Prostate gland (tissue), 2 donors: ENCODE results near the gene STAC. TPM values are rescaled to one million over a fixed set of nuclear protein-coding genes. Genes with fewer than 3 reads are reported as not detected.
"Not testable (repeated sequence)": the region's sequence is repeated elsewhere in the genome, so short reads cannot be mapped to it uniquely, and the experiment has no call there.

Source experiments
- DNase-seq: peaks from one replicate; pipeline ENCODE4 v3.0.0-alpha.2; 2019; ENCODE audit warnings: low spot score
- H3K27ac ChIP-seq, 2 donors: fragments of 200-600 bp; sonication (generic); 2 replicates each; pipeline ENCODE4 v1.5.1; 2017 to 2019
- H3K27me3 ChIP-seq: fragments of 200-600 bp; sonication (generic); replicated peaks from 2 replicates; pipeline ENCODE4 v1.5.1; 2019; ENCODE audit not compliant: insufficient read depth
- H3K36me3 ChIP-seq, 2 donors: fragments of 200-600 bp; sonication (generic); 1 replicate in 1 of 2; 2 replicates in 1 of 2; pipeline versions ENCODE4 v1.5.1 to v1.8.1; 2017 to 2019
- H3K4me1 ChIP-seq: fragments of 200-600 bp; sonication (generic); replicated peaks from 2 replicates; pipeline ENCODE4 v1.5.1; 2019
- H3K4me3 ChIP-seq, 2 donors: fragments of 200-600 bp; sonication (generic); 2 replicates each; pipeline ENCODE4 v1.5.1; 2017 to 2019
- H3K9me3 ChIP-seq: fragments of 200-600 bp; sonication (generic); 2 replicates; pipeline ENCODE4 v1.5.1; 2017
- CTCF ChIP-seq, 4 experiments: fragments of 200-600 bp in 2 of 4; fragments of 450-650 bp in 2 of 4; sonication (generic) in 2 of 4; IDR thresholded peaks; 1 replicate in 3 of 4; 2 replicates in 1 of 4; pipeline ENCODE4 v1.5.1; 2016 to 2019; ENCODE audit warnings: antibody characterized with exemption in 4 of 4, mild to moderate bottlenecking in 2 of 4, moderate library complexity in 2 of 4
- POLR2A ChIP-seq: fragments of 450-650 bp; IDR thresholded peaks from one replicate; pipeline ENCODE4 v1.6.1; 2016; ENCODE audit warnings: antibody characterized with exemption, mild to moderate bottlenecking
- POLR2AphosphoS5 ChIP-seq: sonication (generic); formaldehyde crosslinking; IDR thresholded peaks from one replicate; pipeline ENCODE4 v1.6.1; 2017; ENCODE audit warnings: antibody characterized with exemption
- WGBS: methylation state at CpG from one replicate; pipeline ENCODE4 v1.1.5; 2018; 5-methylcytosine and 5-hydroxymethylcytosine counted together
- intact Hi-C: fragments of 100-400 bp; cut with DNase I; formaldehyde crosslinking; loops from one replicate; pipeline ENCODE4 v1.14.2; 2022
- total RNA-seq, 2 donors: library from RNA; depleted of rRNA; stranded (reverse); fragments of >200 nt; gene quantifications; one replicate each; pipeline ENCODE4 v1.1.0, GENCODE V29; 2016

The STAC gene
- total RNA-seq, 2 donors from 2014 or later: 10.6 to 18.4 TPM

GRCh38 chr3:36455406-36455805 is 75.1 kb downstream of the STAC start:
- no peak for DNase-seq
- Histone ChIP-seq H3K4me3 (no peak overlapping the region), H3K27ac (no peak overlapping the region), H3K4me1 (no peaks in the 10 kb centered on the region), H3K9me3 (no peaks in the 10 kb centered on the region), H3K36me3 (no peaks in the 10 kb centered on the region), H3K27me3 (no peaks in the 10 kb centered on the region)
- intact Hi-C loops: no loop called here
- TF ChIP-seq CTCF (IDR thresholded peaks at IDR 0.05): no peak
- TF ChIP-seq POLR2AphosphoS5: no peak
- WGBS: 31% methylated on average over 2 of the region's 2 CpGs

DNA sequence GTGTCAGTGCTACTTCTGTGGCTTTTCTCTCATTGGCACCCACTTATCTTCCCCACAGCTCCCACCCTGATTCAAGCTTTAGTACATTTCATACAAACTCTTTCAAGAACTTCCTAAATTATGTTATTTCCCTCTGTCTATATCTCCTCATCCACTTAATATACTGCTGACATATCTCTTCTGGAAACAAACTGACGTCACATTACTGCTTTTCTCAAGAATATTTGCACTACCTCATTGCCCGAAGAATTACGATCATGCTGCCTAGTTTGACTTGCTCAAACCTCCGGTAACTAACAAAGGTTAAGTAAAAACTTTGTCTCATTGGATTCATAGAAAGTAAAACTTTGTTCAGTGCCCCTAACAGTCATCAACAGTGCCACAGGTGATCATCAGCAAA is 76.5 kb downstream of the STAC start:
- Histone ChIP-seq H3K27ac (no peak overlapping the region), H3K4me1 (no peaks in the 10 kb centered on the region), H3K27me3 (no peaks in the 10 kb centered on the region), H3K9me3 (no peaks in the 10 kb centered on the region), H3K36me3 (no peaks in the 10 kb centered on the region), H3K4me3 (no peak overlapping the region)
- intact Hi-C loops: no loop called here
- DNase-seq: no peak
- TF ChIP-seq POLR2AphosphoS5: no peak
- WGBS: 80% methylated on average over 4 of the region's 4 CpGs

DNA sequence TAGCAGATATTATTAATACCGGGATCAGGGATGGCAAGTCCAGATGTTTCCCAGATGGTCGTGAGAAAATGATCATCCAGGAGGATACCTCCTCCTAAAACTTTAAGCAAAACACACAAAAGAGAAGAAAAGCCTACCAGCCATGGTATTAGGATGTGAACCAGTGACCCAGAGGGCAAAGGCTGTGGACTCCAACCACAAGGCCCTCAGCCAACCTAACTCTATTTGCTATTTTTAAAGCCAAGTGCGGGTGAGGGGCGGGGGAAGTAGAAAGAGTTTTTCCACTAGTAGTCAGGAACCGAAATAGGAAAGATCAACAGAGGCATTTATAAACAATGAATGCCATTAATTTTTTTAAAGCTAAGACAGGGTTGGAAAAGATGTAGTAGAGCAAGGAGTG is 77.4 kb downstream of the STAC start:
- TF ChIP-seq CTCF (IDR thresholded peaks at IDR 0.05) (no peak), POLR2A (no peak), POLR2AphosphoS5 (no peak)
- Histone ChIP-seq H3K27ac (no peak overlapping the region), H3K27me3 (no peaks in the 10 kb centered on the region), H3K4me3 (no peak overlapping the region), H3K4me1 (no peaks in the 10 kb centered on the region), H3K36me3 (no peaks in the 10 kb centered on the region), H3K9me3 (no peaks in the 10 kb centered on the region)
- 66% methylated on average over 5 of the region's 5 CpGs for WGBS
- DNase-seq: no peak
- intact Hi-C loops: no loop called here

DNA sequence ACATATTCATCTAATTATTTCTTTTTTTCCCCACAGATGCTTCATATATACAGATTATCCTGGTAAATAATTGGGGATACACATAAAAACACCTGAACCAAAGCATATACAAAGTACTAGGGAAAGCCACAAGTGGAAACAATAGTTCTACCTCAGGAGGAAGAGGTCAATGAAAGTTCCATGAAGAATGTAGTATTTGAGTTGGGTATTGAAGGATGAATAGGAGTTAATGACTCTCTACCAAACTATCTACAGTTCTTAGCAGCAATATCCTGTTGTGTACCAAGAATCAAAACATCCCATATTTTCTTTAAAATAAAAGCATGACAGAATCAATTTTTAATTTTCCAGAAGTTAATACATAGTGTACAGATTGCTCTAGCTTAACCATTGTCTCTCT is 78.9 kb downstream of the STAC start:
- H3K9me3 ChIP-seq: no peaks in the 10 kb centered on the region

GRCh38 chr3:36461597-36461996 is 81.3 kb downstream of the STAC start:
- WGBS: 29% methylated on average over 1 of the region's 1 CpG
- no peaks in the 10 kb centered on the region for H3K4me1 ChIP-seq
- H3K36me3 ChIP-seq: no peaks in the 10 kb centered on the region
- intact Hi-C loops: no loop called here
- TF ChIP-seq POLR2A: no peak
- TF ChIP-seq POLR2AphosphoS5: no peak
- TF ChIP-seq CTCF (IDR thresholded peaks at IDR 0.05): no peak
- no peak overlapping the region for H3K4me3 ChIP-seq
- H3K9me3 ChIP-seq: no peaks in the 10 kb centered on the region
- DNase-seq: no peak
- no peak overlapping the region for H3K27ac ChIP-seq
- H3K27me3 ChIP-seq: no peaks in the 10 kb centered on the region

More for the DNA sequence above, 78.9 kb downstream of the STAC start:
- Histone ChIP-seq H3K4me3 (no peak overlapping the region), H3K27ac (no peak overlapping the region), H3K4me1 (no peaks in the 10 kb centered on the region), H3K27me3 (no peaks in the 10 kb centered on the region), H3K36me3 (no peaks in the 10 kb centered on the region)
- TF ChIP-seq POLR2AphosphoS5: no peak
- TF ChIP-seq CTCF (IDR thresholded peaks at IDR 0.05): no peak
- intact Hi-C loops: no loop called here
- DNase-seq: no peak

DNA sequence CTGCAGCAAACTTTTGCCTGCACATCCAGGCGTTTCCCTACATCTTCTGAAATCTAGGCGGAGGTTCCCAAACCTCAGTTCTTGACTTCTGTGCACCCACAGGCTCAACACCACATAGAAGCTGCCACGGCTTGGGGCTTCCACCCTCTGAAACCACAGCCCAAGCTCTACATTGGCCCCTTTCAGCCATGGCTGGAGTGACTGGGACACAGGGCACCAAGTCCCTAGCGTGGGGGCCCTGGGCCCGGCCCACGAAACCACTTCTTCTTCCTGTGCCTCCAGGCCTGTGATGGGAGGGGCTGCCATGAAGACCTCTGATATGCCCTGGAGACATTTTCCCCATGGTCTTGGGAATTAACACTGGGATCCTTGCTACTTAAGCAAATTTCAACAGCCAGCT is 91.7 kb downstream of the STAC start:
- 88% methylated on average over 6 of the region's 6 CpGs for WGBS

More for the DNA sequence above, 91.7 kb downstream of the STAC start:
- H3K4me1 ChIP-seq, H3K4me3 ChIP-seq, H3K36me3 ChIP-seq, H3K27me3 ChIP-seq, intact Hi-C loops, DNase-seq, H3K27ac ChIP-seq, H3K9me3 ChIP-seq: not testable (repeated sequence)
